ENCODE measurements around the gene ZNF654. TPM values are rescaled to one million over a fixed set of nuclear protein-coding genes. Genes with fewer than 3 reads are reported as not detected.
A peak's percentile ranks its signal among the peaks of the same experiment; 100 is the strongest.
"Not testable (repeated sequence)": the region's sequence is repeated elsewhere in the genome, so short reads cannot be mapped to it uniquely, and the experiment has no call there.

The ZNF654 gene
- total RNA-seq, 2 donors from 2014 or later = 13.2 to 30.8 TPM

- H3K36me3 Mint-ChIP-seq = peaks cover 6% of the 10 kb centered on the region
- ATAC-seq (no peak), DNase-seq (ENCODE audit: low spot score) (no peak)
- no peak overlapping the region for H3K4me3 Mint-ChIP-seq
- H3K27me3 Mint-ChIP-seq = no peaks in the 10 kb centered on the region
- no peak overlapping the region for H3K27ac Mint-ChIP-seq
- H3K4me1 Mint-ChIP-seq (ENCODE audit: low read depth in 2 of 2) = peaks cover 3 to 4% of the 10 kb centered on the region in 2 donors
- no peaks in the 10 kb centered on the region for H3K9me3 Mint-ChIP-seq
Measured at GRCh38 chr3:88166419-88166971, 107.4 kb downstream of the ZNF654 start.

GRCh38 chr3:88167173-88167572 lies 108.1 kb downstream of the ZNF654 start:
- no peaks in the 10 kb centered on the region for H3K9me3 Mint-ChIP-seq
- H3K27me3 Mint-ChIP-seq = no peaks in the 10 kb centered on the region
- H3K4me3 Mint-ChIP-seq = no peak overlapping the region
- DNase-seq (ENCODE audit: low spot score) = no peak
- H3K4me1 Mint-ChIP-seq (ENCODE audit: low read depth in 2 of 2) = peaks cover 3 to 4% of the 10 kb centered on the region in 2 donors
- ATAC-seq = no peak
- H3K27ac Mint-ChIP-seq = no peak overlapping the region
- peaks cover 2% of the 10 kb centered on the region for H3K36me3 Mint-ChIP-seq

- ATAC-seq (no peak), DNase-seq (ENCODE audit: low spot score) (no peak)
- Mint-ChIP-seq H3K36me3 (no peaks in the 10 kb centered on the region), H3K27me3 (no peaks in the 10 kb centered on the region), H3K9me3 (no peaks in the 10 kb centered on the region), H3K27ac (no peak overlapping the region), H3K4me3 (no peak overlapping the region), H3K4me1 (ENCODE audit: low read depth in 2 of 2) (peaks cover 3 to 4% of the 10 kb centered on the region in 2 donors)
Measured at GRCh38 chr3:88167704-88168103, 108.6 kb downstream of the ZNF654 start.

GRCh38 chr3:88168171-88168570 lies 109.1 kb downstream of the ZNF654 start:
- DNase-seq (ENCODE audit: low spot score) (no peak), ATAC-seq (no peak)
- H3K27me3 Mint-ChIP-seq = no peaks in the 10 kb centered on the region
- no peaks in the 10 kb centered on the region for H3K36me3 Mint-ChIP-seq
- no peaks in the 10 kb centered on the region for H3K9me3 Mint-ChIP-seq
- H3K4me1 Mint-ChIP-seq (ENCODE audit: low read depth in 2 of 2) = peaks cover 3 to 4% of the 10 kb centered on the region in 2 donors
- H3K27ac Mint-ChIP-seq = no peak overlapping the region
- no peak overlapping the region for H3K4me3 Mint-ChIP-seq

- H3K4me1 Mint-ChIP-seq (ENCODE audit: low read depth in 2 of 2) = peaks cover 0 to 6% of the 10 kb centered on the region in 2 donors
- H3K36me3 Mint-ChIP-seq = peaks cover 4% of the 10 kb centered on the region
- H3K27me3 Mint-ChIP-seq = peaks cover 7% of the 10 kb centered on the region in 2 donors
- ATAC-seq (no peak), DNase-seq (ENCODE audit: low spot score) (no peak)
- no peaks in the 10 kb centered on the region for H3K9me3 Mint-ChIP-seq
- no peak overlapping the region for H3K27ac Mint-ChIP-seq
- H3K4me3 Mint-ChIP-seq = no peak overlapping the region
Measured at GRCh38 chr3:88180398-88180999, 121.4 kb downstream of the ZNF654 start.

GRCh38 chr3:88182165-88182918 lies 123.3 kb downstream of the ZNF654 start:
- H3K9me3 Mint-ChIP-seq; H3K4me3 Mint-ChIP-seq; H3K4me1 Mint-ChIP-seq (ENCODE audit: low read depth in 2 of 2); H3K36me3 Mint-ChIP-seq; H3K27me3 Mint-ChIP-seq; ATAC-seq; DNase-seq (ENCODE audit: low spot score); H3K27ac Mint-ChIP-seq: not testable (repeated sequence)

- peaks cover 4 to 13% of the 10 kb centered on the region in 2 donors for H3K4me1 Mint-ChIP-seq (ENCODE audit: low read depth in 2 of 2)
- H3K9me3 Mint-ChIP-seq = peaks cover 5% of the 10 kb centered on the region
- no peak for ATAC-seq
- H3K36me3 Mint-ChIP-seq = peaks cover 4% of the 10 kb centered on the region
- DNase-seq (ENCODE audit: low spot score) = no peak
- no peak overlapping the region for H3K4me3 Mint-ChIP-seq
- no peak overlapping the region for H3K27ac Mint-ChIP-seq
- H3K27me3 Mint-ChIP-seq = peaks cover 5 to 7% of the 10 kb centered on the region in 2 donors
Measured at GRCh38 chr3:88188436-88188835, 129.4 kb downstream of the ZNF654 start.

- H3K27ac Mint-ChIP-seq = peak overlapping the region in 1 of 2 donors; percentile 16
- no peak for DNase-seq (ENCODE audit: low spot score)
- ATAC-seq = no peak
- peak overlapping the region; percentile 12 for H3K4me3 Mint-ChIP-seq
- H3K27me3 Mint-ChIP-seq = peaks cover 5 to 7% of the 10 kb centered on the region in 2 donors
- H3K36me3 Mint-ChIP-seq = peaks cover 4% of the 10 kb centered on the region
- H3K9me3 Mint-ChIP-seq = peaks cover 5% of the 10 kb centered on the region
- peaks cover 4 to 13% of the 10 kb centered on the region in 2 donors for H3K4me1 Mint-ChIP-seq (ENCODE audit: low read depth in 2 of 2)
Measured at GRCh38 chr3:88189361-88189810, 130.3 kb downstream of the ZNF654 start.

- no peak overlapping the region for H3K4me3 Mint-ChIP-seq
- peaks cover 5% of the 10 kb centered on the region for H3K9me3 Mint-ChIP-seq
- no peak overlapping the region for H3K27ac Mint-ChIP-seq
- ATAC-seq = no peak
- no peak for DNase-seq (ENCODE audit: low spot score)
- H3K4me1 Mint-ChIP-seq (ENCODE audit: low read depth in 2 of 2) = peaks cover 4 to 13% of the 10 kb centered on the region in 2 donors
- no peaks in the 10 kb centered on the region for H3K27me3 Mint-ChIP-seq
- H3K36me3 Mint-ChIP-seq = no peaks in the 10 kb centered on the region
Measured at GRCh38 chr3:88191872-88192409, 132.9 kb downstream of the ZNF654 start.

GRCh38 chr3:88192631-88193030 lies 133.6 kb downstream of the ZNF654 start:
- H3K4me1 Mint-ChIP-seq (ENCODE audit: low read depth in 2 of 2) = peaks cover 4 to 13% of the 10 kb centered on the region in 2 donors

More at GRCh38 chr3:88192631-88193030, 133.6 kb downstream of the ZNF654 start:
- Mint-ChIP-seq H3K36me3 (no peaks in the 10 kb centered on the region), H3K27ac (no peak overlapping the region), H3K4me3 (no peak overlapping the region), H3K9me3 (peaks cover 5% of the 10 kb centered on the region), H3K27me3 (no peaks in the 10 kb centered on the region)
- DNase-seq (ENCODE audit: low spot score) (no peak), ATAC-seq (no peak)

Other genes starting within 250 kb of the ZNF654 start
- 10 to 100 TPM; 75.4 to 81.7 TPM for gene CGGBP1, start 250 bp upstream of the ZNF654 start, total RNA-seq
- gene C3orf38, start 90.7 kb downstream of the ZNF654 start, total RNA-seq = 10 to 100 TPM; 22.5 to 35.1 TPM